GM12878 (cell line): ENCODE data around the gene POGLUT3. TPM values are rescaled to one million over a fixed set of nuclear protein-coding genes. Genes with fewer than 3 reads are reported as not detected.

Source experiments
- ATAC-seq: fragments of 200-7000 bp; cut with Tn5 transposase; 3 replicates; pipeline ENCODE4 v1.9.1; 2020; ENCODE audit warnings: mild to moderate bottlenecking, moderate library complexity
- BruUV-seq: library from RNA; stranded (reverse); fragments of 400-500 nt; replicated peaks from 2 replicates; lab custom pipeline; 2021; lab: Mats Ljungman, UMichigan
- CTCF ChIA-PET: fragments of 300-600 bp; sonication (Branson Sonifier 250); formaldehyde crosslinking; extraction: SDS; loops from one replicate; lab custom pipeline; 2021; ENCODE audit warnings: inconsistent platforms; lab: Yijun Ruan, JAX
- POLR2A ChIA-PET: fragments of 350-600 bp; formaldehyde crosslinking; extraction: SDS; loops from one replicate; lab custom pipeline; 2021; ENCODE audit warnings: inconsistent platforms; lab: Charles Lee
- RAD21 ChIA-PET: fragments of 300-600 bp; sonication (Branson Sonifier 250); formaldehyde crosslinking; loops from one replicate; lab custom pipeline; 2023; ENCODE audit warnings: antibody characterized with exemption; ENCODE audit not compliant: unreplicated experiment; lab: Charles Lee
- SMC1A ChIA-PET: fragments of 300-600 bp; sonication (Branson Sonifier 250); formaldehyde crosslinking; loops from one replicate; lab custom pipeline; 2023; ENCODE audit not compliant: unreplicated experiment, uncharacterized antibody; lab: Charles Lee
- DNase-seq: peaks from one replicate; pipeline ENCODE4 v3.0.0-alpha.2; 2011; ENCODE audit warnings: low read depth, low spot score
- FAIRE-seq: peaks from 3 replicates; lab custom pipeline; 2011; peaks lifted over from hg19 to GRCh38; lab: Jason Lieb, UNC
- H2AFZ ChIP-seq: 2 replicates; pipeline ENCODE4 v1.6.0; 2011; ENCODE audit warnings: low read depth, low read length, control low read depth; ENCODE audit not compliant: control insufficient read depth
- H3K27ac ChIP-seq: 2 replicates; pipeline ENCODE4 v1.5.1; 2011; ENCODE audit warnings: control low read depth; ENCODE audit not compliant: control insufficient read depth, insufficient read depth
- H3K27me3 ChIP-seq, 2 experiments: replicated peaks in 1 of 2; 2 replicates each; pipeline versions ENCODE4 v1.6.0 to v1.6.1; 2011; ENCODE audit warnings: low read length in 1 of 2; ENCODE audit not compliant: control insufficient read depth in 2 of 2, insufficient read depth in 2 of 2
- H3K36me3 ChIP-seq, 2 experiments: 2 replicates each; pipeline ENCODE4 v1.5.1; 2011; ENCODE audit warnings: low read length in 1 of 2; ENCODE audit not compliant: control insufficient read depth in 2 of 2, insufficient read depth in 2 of 2
- H3K4me1 ChIP-seq: 2 replicates; pipeline ENCODE4 v1.6.1; 2011; ENCODE audit warnings: mild to moderate bottlenecking, low read length, moderate library complexity, mixed read lengths; ENCODE audit not compliant: control insufficient read depth, insufficient read depth
- H3K4me2 ChIP-seq: 2 replicates; pipeline ENCODE4 v1.6.0; 2011; ENCODE audit warnings: control low read depth; ENCODE audit not compliant: control insufficient read depth, insufficient read depth
- H3K4me3 ChIP-seq: fragments of 200-600 bp; sonication (generic); 2 replicates; pipeline ENCODE4 v1.5.1; 2016
- H3K79me2 ChIP-seq: 2 replicates; pipeline ENCODE4 v1.6.0; 2011; ENCODE audit warnings: low read length; ENCODE audit not compliant: control insufficient read depth, insufficient read depth
- H3K9ac ChIP-seq: 2 replicates; pipeline ENCODE4 v1.8.0; 2011; ENCODE audit warnings: low read length, control low read depth, mixed read lengths; ENCODE audit not compliant: control insufficient read depth, insufficient read depth
- H3K9me3 ChIP-seq: replicated peaks from 3 replicates; pipeline ENCODE4 v1.5.1; 2011; ENCODE audit warnings: mild to moderate bottlenecking, low read length; ENCODE audit not compliant: control insufficient read depth, insufficient read depth
- H4K20me1 ChIP-seq: 2 replicates; pipeline ENCODE4 v1.6.0; 2011; ENCODE audit not compliant: control insufficient read depth, insufficient read depth
- BHLHE40 ChIP-seq, 2 experiments: fragments of 450-650 bp in 1 of 2; IDR thresholded peaks; 2 replicates each; pipeline ENCODE4 v1.6.1; 2011 to 2017; ENCODE audit warnings: low read depth in 2 of 2, borderline replicate concordance in 1 of 2, improper control_type of control experiment in 1 of 2, low read length in 1 of 2, mild to moderate bottlenecking in 1 of 2
- ETV6 ChIP-seq, 2 experiments: fragments of 450-650 bp in 1 of 2; IDR thresholded peaks in 1 of 2; conservative IDR thresholded peaks in 1 of 2; 2 replicates each; pipeline ENCODE4 v1.6.1; 2014; ENCODE audit warnings: antibody characterized with exemption in 1 of 2, borderline replicate concordance in 1 of 2, low read depth in 1 of 2, mild to moderate bottlenecking in 1 of 2, moderate library complexity in 1 of 2
- GABPA ChIP-seq: IDR thresholded peaks from 2 replicates; pipeline ENCODE4 v1.6.1; 2014; ENCODE audit warnings: antibody characterized with exemption, low read depth, mild to moderate bottlenecking, inconsistent platforms
- IKZF2 ChIP-seq, 2 experiments: fragments of 450-650 bp; IDR thresholded peaks; 2 replicates each; pipeline ENCODE4 v1.6.1; 2017; ENCODE audit warnings: mild to moderate bottlenecking in 2 of 2, moderate library complexity in 2 of 2
- NR2F1 ChIP-seq: fragments of 450-650 bp; conservative IDR thresholded peaks from 2 replicates; pipeline ENCODE4 v1.6.1; 2017; ENCODE audit warnings: mild to moderate bottlenecking
- RB1 ChIP-seq: fragments of 450-650 bp; formaldehyde crosslinking; IDR thresholded peaks from 2 replicates; pipeline ENCODE4 v1.6.1; 2017; ENCODE audit warnings: mild to moderate bottlenecking, borderline replicate concordance
- RCOR1 ChIP-seq: conservative IDR thresholded peaks from 2 replicates; pipeline ENCODE4 v1.6.1; 2012; ENCODE audit warnings: low read depth, low read length, improper control_type of control experiment
- RUNX3 ChIP-seq: IDR thresholded peaks from 2 replicates; pipeline ENCODE4 v1.6.1; 2012; ENCODE audit warnings: low read length, inconsistent platforms
- SMARCA5 ChIP-seq: fragments of 450-650 bp; IDR thresholded peaks from 2 replicates; pipeline ENCODE4 v1.6.1; 2017; ENCODE audit warnings: mild to moderate bottlenecking
- TCF7 ChIP-seq: IDR thresholded peaks from 2 replicates; pipeline ENCODE4 v1.6.1; 2014; ENCODE audit warnings: antibody characterized with exemption, borderline replicate concordance
- ZNF622 ChIP-seq: fragments of 450-650 bp; IDR thresholded peaks from 2 replicates; pipeline ENCODE4 v1.6.1; 2017; ENCODE audit warnings: mild to moderate bottlenecking, inconsistent platforms
- WGBS: methylation state at CpG from one replicate; pipeline ENCODE4 v1.1.6; 2016; ENCODE audit warnings: low lambda C conversion rate; ENCODE audit not compliant: insufficient replicate concordance, insufficient coverage; ENCODE audit errors: missing lambda C conversion rate; 5-methylcytosine and 5-hydroxymethylcytosine counted together
- in situ Hi-C: fragments of 300-500 bp; cut with MboI; formaldehyde crosslinking; loops from 9 replicates; pipeline ENCODE4 v1.14.3; 2018; ENCODE audit warnings: mixed read lengths
- intact Hi-C: fragments of 100-400 bp; cut with micrococcal nuclease; formaldehyde crosslinking; loops from one replicate; pipeline ENCODE4 v1.14.2; 2022; ENCODE audit not compliant: unreplicated experiment
- polyA plus RNA-seq, 11 experiments: library from polyadenylated mRNA; depleted of rRNA in 4 of 11; unstranded in 6 of 11; stranded (reverse) in 5 of 11; fragments of >200 nt; fragmentation: Nextera tagmentation in 4 of 11; fragmentation: Illumina TruSeq in 1 of 11; extraction: Ambion mirVana in 4 of 11; extraction: Trizol in 1 of 11; gene quantifications; 1 replicate in 1 of 11; 2 replicates in 10 of 11; pipeline versions ENCODE4 v1.2.1 to v1.2.3, GENCODE V29; 2011 to 2016; ENCODE audit warnings: inconsistent platforms in 2 of 11, missing spikeins in 2 of 11, low read depth in 1 of 11
- total RNA-seq, 4 experiments: library from RNA; depleted of rRNA in 3 of 4; stranded (reverse); fragments of >200 nt in 3 of 4; fragmentation: Illumina TruSeq in 1 of 4; extraction: Trizol in 1 of 4; gene quantifications; 2 replicates each; pipeline versions ENCODE4 v1.2.1 to v1.2.3, GENCODE V29; 2013 to 2021
- TF ChIP-seq, protein P1 (sequence below): IDR thresholded peaks from 2 replicates; pipeline ENCODE4 v1.6.1; 2012; ENCODE audit warnings: improper control_type of control experiment, low read depth, low read length; ENCODE audit not compliant: insufficient replicate concordance
- TF ChIP-seq, protein P2 (sequence below): fragments of 450-650 bp; IDR thresholded peaks from 2 replicates; pipeline ENCODE4 v1.6.1; 2017; ENCODE audit warnings: antibody characterized with exemption, mild to moderate bottlenecking, moderate library complexity
- TF ChIP-seq, protein P3 (sequence below): fragments of 150-350 bp; IDR thresholded peaks from 2 replicates; pipeline ENCODE4 v1.6.1; 2014; ENCODE audit warnings: mild to moderate bottlenecking, low read depth, low read length

Gene POGLUT3
- total and polyA plus RNA-seq, 10 of the 15 experiments (the other 5 are each of a cell fraction or from before 2014, with no cell fraction given), result 3.7 to 21.5 (median 12.9) TPM

DNA sequence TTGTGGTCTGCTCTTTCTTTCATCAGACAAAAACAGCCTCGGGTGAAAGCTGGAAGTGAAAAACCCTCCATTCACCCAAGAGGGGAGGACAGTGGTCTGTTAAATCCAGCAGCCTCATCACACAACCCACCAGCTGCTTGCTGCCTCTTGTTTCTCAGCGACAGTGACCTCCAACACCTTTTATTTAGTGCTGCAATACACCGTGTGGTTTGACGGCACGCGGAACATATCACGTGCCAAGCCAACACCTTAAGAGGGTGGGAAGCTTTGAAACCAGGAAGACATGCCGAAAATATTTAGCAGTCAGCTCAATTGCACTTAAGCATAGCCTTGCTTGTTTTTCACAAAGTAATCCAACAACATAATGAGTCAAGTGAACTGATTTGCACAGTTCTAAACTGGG, 39.8 kb upstream of the POGLUT3 start:
- ATAC-seq, result no peak; the same call in 1 of the 3 replicates
- FAIRE-seq, result no peak
- 84% methylated on average over 8 of the region's 8 CpGs for WGBS
- Histone ChIP-seq H3K36me3 (no peaks in the 10 kb centered on the region; a peak in 1 of 4 replicates), H3K27ac (no peak overlapping the region), H3K9me3 (no peaks in the 10 kb centered on the region), H4K20me1 (no peaks in the 10 kb centered on the region), H2AFZ (no peak overlapping the region), H3K27me3 (no peaks in the 10 kb centered on the region), H3K4me3 (no peak overlapping the region), H3K9ac (no peak overlapping the region), H3K4me1 (no peaks in the 10 kb centered on the region), H3K4me2 (no peak overlapping the region), H3K79me2 (no peaks in the 10 kb centered on the region)
- TF ChIP-seq ETV6 (conservative IDR thresholded peaks at IDR 0.05 in 1 of 2, IDR thresholded peaks at IDR 0.05 in 1 of 2; ENCODE audit: borderline replicate concordance in 1 of 2, low read depth in 1 of 2) (no peak), TCF7 (no peak), IKZF2 (IDR thresholded peaks at IDR 0.05) (no peak), ZNF622 (no peak), BHLHE40 (IDR thresholded peaks at IDR 0.05; ENCODE audit: borderline replicate concordance in 1 of 2, low read depth in 2 of 2, low read length in 1 of 2) (peak in 1 of 2 experiments; percentile 42; a peak in 1 of 4 replicates), GABPA (no peak), RB1 (no peak), RUNX3 (peak; percentile 29; the same call in 1 of the 2 replicates), NR2F1 (no peak), RCOR1 (no peak), SMARCA5 (no peak)
- TF ChIP-seq, protein P1, sequence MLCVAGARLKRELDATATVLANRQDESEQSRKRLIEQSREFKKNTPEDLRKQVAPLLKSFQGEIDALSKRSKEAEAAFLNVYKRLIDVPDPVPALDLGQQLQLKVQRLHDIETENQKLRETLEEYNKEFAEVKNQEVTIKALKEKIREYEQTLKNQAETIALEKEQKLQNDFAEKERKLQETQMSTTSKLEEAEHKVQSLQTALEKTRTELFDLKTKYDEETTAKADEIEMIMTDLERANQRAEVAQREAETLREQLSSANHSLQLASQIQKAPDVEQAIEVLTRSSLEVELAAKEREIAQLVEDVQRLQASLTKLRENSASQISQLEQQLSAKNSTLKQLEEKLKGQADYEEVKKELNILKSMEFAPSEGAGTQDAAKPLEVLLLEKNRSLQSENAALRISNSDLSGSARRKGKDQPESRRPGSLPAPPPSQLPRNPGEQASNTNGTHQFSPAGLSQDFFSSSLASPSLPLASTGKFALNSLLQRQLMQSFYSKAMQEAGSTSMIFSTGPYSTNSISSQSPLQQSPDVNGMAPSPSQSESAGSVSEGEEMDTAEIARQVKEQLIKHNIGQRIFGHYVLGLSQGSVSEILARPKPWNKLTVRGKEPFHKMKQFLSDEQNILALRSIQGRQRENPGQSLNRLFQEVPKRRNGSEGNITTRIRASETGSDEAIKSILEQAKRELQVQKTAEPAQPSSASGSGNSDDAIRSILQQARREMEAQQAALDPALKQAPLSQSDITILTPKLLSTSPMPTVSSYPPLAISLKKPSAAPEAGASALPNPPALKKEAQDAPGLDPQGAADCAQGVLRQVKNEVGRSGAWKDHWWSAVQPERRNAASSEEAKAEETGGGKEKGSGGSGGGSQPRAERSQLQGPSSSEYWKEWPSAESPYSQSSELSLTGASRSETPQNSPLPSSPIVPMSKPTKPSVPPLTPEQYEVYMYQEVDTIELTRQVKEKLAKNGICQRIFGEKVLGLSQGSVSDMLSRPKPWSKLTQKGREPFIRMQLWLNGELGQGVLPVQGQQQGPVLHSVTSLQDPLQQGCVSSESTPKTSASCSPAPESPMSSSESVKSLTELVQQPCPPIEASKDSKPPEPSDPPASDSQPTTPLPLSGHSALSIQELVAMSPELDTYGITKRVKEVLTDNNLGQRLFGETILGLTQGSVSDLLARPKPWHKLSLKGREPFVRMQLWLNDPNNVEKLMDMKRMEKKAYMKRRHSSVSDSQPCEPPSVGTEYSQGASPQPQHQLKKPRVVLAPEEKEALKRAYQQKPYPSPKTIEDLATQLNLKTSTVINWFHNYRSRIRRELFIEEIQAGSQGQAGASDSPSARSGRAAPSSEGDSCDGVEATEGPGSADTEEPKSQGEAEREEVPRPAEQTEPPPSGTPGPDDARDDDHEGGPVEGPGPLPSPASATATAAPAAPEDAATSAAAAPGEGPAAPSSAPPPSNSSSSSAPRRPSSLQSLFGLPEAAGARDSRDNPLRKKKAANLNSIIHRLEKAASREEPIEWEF, result no peak
- TF ChIP-seq, protein P2, sequence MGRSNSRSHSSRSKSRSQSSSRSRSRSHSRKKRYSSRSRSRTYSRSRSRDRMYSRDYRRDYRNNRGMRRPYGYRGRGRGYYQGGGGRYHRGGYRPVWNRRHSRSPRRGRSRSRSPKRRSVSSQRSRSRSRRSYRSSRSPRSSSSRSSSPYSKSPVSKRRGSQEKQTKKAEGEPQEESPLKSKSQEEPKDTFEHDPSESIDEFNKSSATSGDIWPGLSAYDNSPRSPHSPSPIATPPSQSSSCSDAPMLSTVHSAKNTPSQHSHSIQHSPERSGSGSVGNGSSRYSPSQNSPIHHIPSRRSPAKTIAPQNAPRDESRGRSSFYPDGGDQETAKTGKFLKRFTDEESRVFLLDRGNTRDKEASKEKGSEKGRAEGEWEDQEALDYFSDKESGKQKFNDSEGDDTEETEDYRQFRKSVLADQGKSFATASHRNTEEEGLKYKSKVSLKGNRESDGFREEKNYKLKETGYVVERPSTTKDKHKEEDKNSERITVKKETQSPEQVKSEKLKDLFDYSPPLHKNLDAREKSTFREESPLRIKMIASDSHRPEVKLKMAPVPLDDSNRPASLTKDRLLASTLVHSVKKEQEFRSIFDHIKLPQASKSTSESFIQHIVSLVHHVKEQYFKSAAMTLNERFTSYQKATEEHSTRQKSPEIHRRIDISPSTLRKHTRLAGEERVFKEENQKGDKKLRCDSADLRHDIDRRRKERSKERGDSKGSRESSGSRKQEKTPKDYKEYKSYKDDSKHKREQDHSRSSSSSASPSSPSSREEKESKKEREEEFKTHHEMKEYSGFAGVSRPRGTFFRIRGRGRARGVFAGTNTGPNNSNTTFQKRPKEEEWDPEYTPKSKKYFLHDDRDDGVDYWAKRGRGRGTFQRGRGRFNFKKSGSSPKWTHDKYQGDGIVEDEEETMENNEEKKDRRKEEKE, result no peak
- TF ChIP-seq, protein P3, sequence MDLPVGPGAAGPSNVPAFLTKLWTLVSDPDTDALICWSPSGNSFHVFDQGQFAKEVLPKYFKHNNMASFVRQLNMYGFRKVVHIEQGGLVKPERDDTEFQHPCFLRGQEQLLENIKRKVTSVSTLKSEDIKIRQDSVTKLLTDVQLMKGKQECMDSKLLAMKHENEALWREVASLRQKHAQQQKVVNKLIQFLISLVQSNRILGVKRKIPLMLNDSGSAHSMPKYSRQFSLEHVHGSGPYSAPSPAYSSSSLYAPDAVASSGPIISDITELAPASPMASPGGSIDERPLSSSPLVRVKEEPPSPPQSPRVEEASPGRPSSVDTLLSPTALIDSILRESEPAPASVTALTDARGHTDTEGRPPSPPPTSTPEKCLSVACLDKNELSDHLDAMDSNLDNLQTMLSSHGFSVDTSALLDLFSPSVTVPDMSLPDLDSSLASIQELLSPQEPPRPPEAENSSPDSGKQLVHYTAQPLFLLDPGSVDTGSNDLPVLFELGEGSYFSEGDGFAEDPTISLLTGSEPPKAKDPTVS, result no peak
- ChIA-PET CTCF (interaction anchor here (1.3 to 1.4 kb wide), 2 partner anchors 109 to 110 kb away, joined by 3 to 5 read pairs; no protein-coding TSS in a partner anchor), SMC1A (interaction anchor here (0.8 to 2.1 kb wide), 7 partner anchors 11 to 68 kb away, joined by 3 to 9 read pairs (median 4); no protein-coding TSS in a partner anchor), RAD21 (interaction anchor here (0.8 to 1.9 kb wide), 4 partner anchors 15 to 113 kb away, joined by 3 to 9 read pairs (median 4); no protein-coding TSS in a partner anchor), POLR2A (interaction anchor here (0.6 kb wide), 1 partner anchor 10 kb away, joined by 6 read pairs; no protein-coding TSS in a partner anchor)
- no peak for DNase-seq
- intact Hi-C loops, result no loop called here
- in situ Hi-C loops, result no loop called here
- BruUV-seq, result no TSS peak
